ENCODE data around the gene PBX2.

The PBX2 gene

DNA sequence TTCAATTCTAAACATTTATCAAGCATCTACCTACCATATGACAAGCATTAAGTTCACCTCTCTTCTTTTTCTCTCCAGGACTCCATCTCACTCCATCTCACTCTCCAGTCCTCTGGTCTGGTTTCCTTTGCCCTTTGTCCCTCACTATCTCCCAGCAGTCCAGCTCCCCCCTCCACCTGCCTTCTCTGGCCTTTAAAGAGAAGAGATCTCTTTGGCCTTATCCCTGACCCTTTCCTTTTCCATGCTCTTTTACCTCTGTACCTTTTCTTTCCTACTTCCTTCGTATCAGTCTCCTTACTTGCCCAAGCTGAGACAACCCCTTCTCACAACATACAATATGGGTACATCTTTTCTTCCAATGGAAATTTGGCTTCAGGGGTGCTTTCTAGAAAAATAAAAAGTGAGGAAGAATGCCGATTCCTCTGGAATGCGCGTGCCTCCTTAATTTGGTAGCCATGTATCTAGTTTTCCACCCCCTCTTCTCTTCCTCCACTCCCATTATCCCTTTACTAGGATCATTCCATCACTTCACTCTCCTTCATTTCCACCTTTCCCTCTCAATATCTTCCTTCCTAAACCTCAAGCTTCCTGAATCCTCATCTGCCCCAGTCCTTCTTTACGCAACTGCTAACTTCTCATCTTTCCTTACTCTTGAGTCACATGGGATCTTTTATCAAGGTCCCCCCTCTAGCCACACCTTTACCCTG, 13.4 kb downstream of the PBX2 start:
- Histone ChIP-seq H3K9me3 (ENCODE audit: low read length) (no peaks in the 10 kb centered on the region), H3K9me2 (ENCODE audit: low read depth, low read length) (no peaks in the 10 kb centered on the region), H3K9ac (ENCODE audit: low read length) (peak overlapping the region; percentile 70), H3F3A (ENCODE audit: insufficient read depth, low read length) (no peaks in the 10 kb centered on the region), H3K79me2 (ENCODE audit: insufficient read depth, low read length) (peaks cover 12% of the 10 kb centered on the region; the same call in 1 of the 2 replicates), H4K20me1 (ENCODE audit: insufficient read depth, low read length) (no peaks in the 10 kb centered on the region), H3K36me3 (ENCODE audit: insufficient read depth, low read length) (peaks cover 19% of the 10 kb centered on the region; the same call in 1 of the 2 replicates), H3K4me3 (ENCODE audit: low read depth, low read length, poor library complexity, severe bottlenecking) (peak overlapping the region; percentile 91), H2AFZ (ENCODE audit: low read length) (no peak overlapping the region), H3K27me3 (ENCODE audit: insufficient read depth, low read length) (no peaks in the 10 kb centered on the region), H3K4me2 (ENCODE audit: low read length) (peak overlapping the region; percentile 80), H3K27ac (ENCODE audit: low read depth, low read length, poor library complexity, severe bottlenecking) (peak overlapping the region; percentile 87), H3K4me1 (ENCODE audit: insufficient read depth, low read length, severe bottlenecking) (peaks cover 56% of the 10 kb centered on the region)
- no peak for TF ChIP-seq EZH2 (IDR thresholded peaks at IDR 0.05; ENCODE audit: borderline replicate concordance, low read length)
- no peak for TF ChIP-seq CTCF (IDR thresholded peaks at IDR 0.05; ENCODE audit: low read length)

DNA sequence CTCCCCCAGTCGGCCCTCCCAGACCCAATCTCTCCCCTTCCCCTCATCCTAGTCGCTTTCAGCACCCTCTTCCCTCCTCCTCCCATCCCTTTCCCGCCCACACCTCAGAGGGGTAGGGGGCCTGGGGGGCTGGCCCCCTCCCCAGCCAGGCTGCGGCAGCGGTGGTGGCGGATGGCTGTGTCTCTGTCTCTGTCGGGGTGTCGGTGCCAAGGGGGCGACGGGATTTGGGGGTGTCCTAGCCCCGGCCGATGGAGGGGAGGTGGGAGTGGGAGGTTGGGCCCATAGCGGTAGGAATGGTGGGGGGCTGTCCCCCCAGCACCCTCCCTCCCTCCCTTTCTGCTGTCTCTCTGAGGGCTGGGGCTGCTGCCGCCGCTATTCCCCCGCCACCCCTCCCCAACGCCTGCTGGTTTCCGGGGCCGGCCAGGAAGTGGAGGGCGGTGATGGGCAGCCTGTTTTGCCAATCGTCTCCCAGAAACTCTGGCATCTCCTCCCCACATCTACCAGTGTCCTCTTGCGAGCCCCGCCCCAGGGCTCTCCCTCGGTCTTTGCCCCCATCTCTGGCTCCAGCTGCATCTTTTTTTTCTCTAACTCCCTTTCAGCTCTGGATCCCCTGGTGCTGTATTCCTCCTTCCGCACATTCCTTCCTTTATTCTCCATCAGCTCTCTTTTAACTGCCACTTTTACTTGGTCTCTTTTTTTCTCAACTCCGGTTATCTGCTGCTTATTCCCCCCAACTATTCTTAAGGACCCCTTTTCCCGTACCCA, 14.1 kb downstream of the PBX2 start, which contains the start of gene AGPAT1:
Gene AGPAT1 (minus strand): TSS at position 374 of the 765 bp plus-strand sequence. CDS start 4,588 bp downstream, outside the sequence.
- H3K9me3 ChIP-seq (ENCODE audit: low read length) = no peaks in the 10 kb centered on the region
- no peaks in the 10 kb centered on the region for H3K27me3 ChIP-seq (ENCODE audit: insufficient read depth, low read length)
- no peak for TF ChIP-seq CTCF (IDR thresholded peaks at IDR 0.05; ENCODE audit: low read length)
- H3K4me1 ChIP-seq (ENCODE audit: insufficient read depth, low read length, severe bottlenecking) = peaks cover 56% of the 10 kb centered on the region
- H3K4me3 ChIP-seq (ENCODE audit: low read depth, low read length, poor library complexity, severe bottlenecking) = peak within 1 kb of the TSS; percentile 91
- H3F3A ChIP-seq (ENCODE audit: insufficient read depth, low read length) = no peaks in the 10 kb centered on the region
- peaks cover 12% of the 10 kb centered on the region; the same call in 1 of the 2 replicates for H3K79me2 ChIP-seq (ENCODE audit: insufficient read depth, low read length)
- peak within 1 kb of the TSS; percentile 96 for H3K9ac ChIP-seq (ENCODE audit: low read length)
- H2AFZ ChIP-seq (ENCODE audit: low read length) = no peak within 1 kb of the TSS
- no peaks in the 10 kb centered on the region for H3K9me2 ChIP-seq (ENCODE audit: low read depth, low read length)
- peak within 1 kb of the TSS; percentile 87 for H3K27ac ChIP-seq (ENCODE audit: low read depth, low read length, poor library complexity, severe bottlenecking)
- peaks cover 15% of the 10 kb centered on the region; the same call in 1 of the 2 replicates for H3K36me3 ChIP-seq (ENCODE audit: insufficient read depth, low read length)
- H3K4me2 ChIP-seq (ENCODE audit: low read length) = peak within 1 kb of the TSS; percentile 96
- H4K20me1 ChIP-seq (ENCODE audit: insufficient read depth, low read length) = no peaks in the 10 kb centered on the region

DNA sequence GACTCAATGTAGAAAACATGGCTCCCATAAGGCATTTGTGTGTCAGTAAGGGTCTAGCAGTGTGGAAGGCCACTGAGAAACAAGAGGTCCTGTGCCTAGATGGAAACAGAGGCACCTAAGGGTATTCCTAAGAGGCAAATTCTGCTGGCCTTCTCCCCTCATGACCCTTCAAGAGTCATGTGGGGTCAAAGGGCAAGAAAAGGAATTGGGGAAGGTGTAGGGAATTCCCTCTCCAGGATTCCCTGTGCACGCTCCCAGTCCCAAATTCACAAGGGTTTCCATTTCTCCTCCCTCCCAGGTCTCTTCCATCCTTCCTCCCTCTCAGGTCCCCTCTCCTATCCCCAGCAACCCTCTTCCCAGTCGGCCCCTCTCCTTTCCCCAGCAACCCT, 14.7 kb downstream of the PBX2 start:
- H4K20me1 ChIP-seq (ENCODE audit: insufficient read depth, low read length) = no peaks in the 10 kb centered on the region
- peak overlapping the region; percentile 91 for H3K4me3 ChIP-seq (ENCODE audit: low read depth, low read length, poor library complexity, severe bottlenecking)
- H3K79me2 ChIP-seq (ENCODE audit: insufficient read depth, low read length) = peaks cover 12% of the 10 kb centered on the region; the same call in 1 of the 2 replicates
- TF ChIP-seq CTCF (IDR thresholded peaks at IDR 0.05; ENCODE audit: low read length) (no peak), EZH2 (IDR thresholded peaks at IDR 0.05; ENCODE audit: borderline replicate concordance, low read length) (no peak)
- H3K9ac ChIP-seq (ENCODE audit: low read length) = peak overlapping the region; percentile 96
- no peak overlapping the region for H2AFZ ChIP-seq (ENCODE audit: low read length)
- peaks cover 56% of the 10 kb centered on the region for H3K4me1 ChIP-seq (ENCODE audit: insufficient read depth, low read length, severe bottlenecking)
- no peaks in the 10 kb centered on the region for H3K9me3 ChIP-seq (ENCODE audit: low read length)
- H3K4me2 ChIP-seq (ENCODE audit: low read length) = peak overlapping the region; percentile 96
- no peaks in the 10 kb centered on the region for H3K27me3 ChIP-seq (ENCODE audit: insufficient read depth, low read length)
- H3F3A ChIP-seq (ENCODE audit: insufficient read depth, low read length) = no peaks in the 10 kb centered on the region
- H3K36me3 ChIP-seq (ENCODE audit: insufficient read depth, low read length) = peaks cover 16% of the 10 kb centered on the region; the same call in 1 of the 2 replicates
- no peaks in the 10 kb centered on the region for H3K9me2 ChIP-seq (ENCODE audit: low read depth, low read length)
- peak overlapping the region; percentile 20 for H3K27ac ChIP-seq (ENCODE audit: low read depth, low read length, poor library complexity, severe bottlenecking)

Measured in OCI-LY1 (cell line).